Measurements from ENCODE around the gene RYR2.

The RYR2 gene

GRCh38 chr1:237042892-237043576, 1.1 kb downstream of the RYR2 start:
- 1% methylated on average over 55 of the region's 55 CpGs for WGBS, 2 experiments
- H3K27ac ChIP-seq (ENCODE audit: insufficient read depth, low read depth, low read length, poor library complexity, severe bottlenecking), result no peak overlapping the region
- no peaks in the 10 kb centered on the region for H3K9me3 ChIP-seq (ENCODE audit: control insufficient read depth, low read length)
- H3K36me3 ChIP-seq (ENCODE audit: control insufficient read depth, insufficient read depth, low read length), result no peaks in the 10 kb centered on the region
- peaks cover 12% of the 10 kb centered on the region for H3K4me1 ChIP-seq (ENCODE audit: control insufficient read depth, insufficient read depth, low read length)
- peak overlapping the region; percentile 46 for H3K4me3 ChIP-seq (ENCODE audit: insufficient read depth, low read depth, low read length)
- peaks cover 60% of the 10 kb centered on the region for H3K27me3 ChIP-seq (ENCODE audit: control insufficient read depth, insufficient read depth, low read length, poor library complexity, severe bottlenecking)

- H3K4me1 ChIP-seq (ENCODE audit: control insufficient read depth, insufficient read depth, low read length), result peaks cover 12% of the 10 kb centered on the region
- 10 to 14% methylated on average over 13 to 14 of the region's 14 CpGs for WGBS, 2 experiments
- H3K36me3 ChIP-seq (ENCODE audit: control insufficient read depth, insufficient read depth, low read length), result no peaks in the 10 kb centered on the region
- peaks cover 60% of the 10 kb centered on the region for H3K27me3 ChIP-seq (ENCODE audit: control insufficient read depth, insufficient read depth, low read length, poor library complexity, severe bottlenecking)
- H3K4me3 ChIP-seq (ENCODE audit: insufficient read depth, low read depth, low read length), result no peak overlapping the region
- no peak overlapping the region for H3K27ac ChIP-seq (ENCODE audit: insufficient read depth, low read depth, low read length, poor library complexity, severe bottlenecking)
- no peaks in the 10 kb centered on the region for H3K9me3 ChIP-seq (ENCODE audit: control insufficient read depth, low read length)
Observed at GRCh38 chr1:237043846-237044636, 2.1 kb downstream of the RYR2 start.

- 6 to 9% methylated on average over 1 of the region's 3 CpGs for WGBS, 2 experiments
Observed at GRCh38 chr1:237045278-237046016, 3.5 kb downstream of the RYR2 start.

GRCh38 chr1:237048803-237049202, 6.8 kb downstream of the RYR2 start:
- no peaks in the 10 kb centered on the region for H3K9me3 ChIP-seq (ENCODE audit: control insufficient read depth, low read length)
- H3K27me3 ChIP-seq (ENCODE audit: control insufficient read depth, insufficient read depth, low read length, poor library complexity, severe bottlenecking), result peaks cover 25% of the 10 kb centered on the region
- no peak overlapping the region for H3K4me3 ChIP-seq (ENCODE audit: insufficient read depth, low read depth, low read length)
- H3K4me1 ChIP-seq (ENCODE audit: control insufficient read depth, insufficient read depth, low read length), result no peaks in the 10 kb centered on the region
- H3K36me3 ChIP-seq (ENCODE audit: control insufficient read depth, insufficient read depth, low read length), result no peaks in the 10 kb centered on the region
- 93 to 96% methylated on average over 5 of the region's 5 CpGs for WGBS, 2 experiments
- H3K27ac ChIP-seq (ENCODE audit: insufficient read depth, low read depth, low read length, poor library complexity, severe bottlenecking), result no peak overlapping the region

More at GRCh38 chr1:237045278-237046016, 3.5 kb downstream of the RYR2 start:
- no peak overlapping the region for H3K27ac ChIP-seq (ENCODE audit: insufficient read depth, low read depth, low read length, poor library complexity, severe bottlenecking)
- no peaks in the 10 kb centered on the region for H3K9me3 ChIP-seq (ENCODE audit: control insufficient read depth, low read length)
- H3K27me3 ChIP-seq (ENCODE audit: control insufficient read depth, insufficient read depth, low read length, poor library complexity, severe bottlenecking), result peaks cover 57% of the 10 kb centered on the region
- H3K4me3 ChIP-seq (ENCODE audit: insufficient read depth, low read depth, low read length), result no peak overlapping the region
- H3K4me1 ChIP-seq (ENCODE audit: control insufficient read depth, insufficient read depth, low read length), result peaks cover 12% of the 10 kb centered on the region
- H3K36me3 ChIP-seq (ENCODE audit: control insufficient read depth, insufficient read depth, low read length), result no peaks in the 10 kb centered on the region

- H3K9me3 ChIP-seq (ENCODE audit: control insufficient read depth, low read length), result no peaks in the 10 kb centered on the region
- H3K4me1 ChIP-seq (ENCODE audit: control insufficient read depth, insufficient read depth, low read length), result no peaks in the 10 kb centered on the region
- no peak overlapping the region for H3K4me3 ChIP-seq (ENCODE audit: insufficient read depth, low read depth, low read length)
- WGBS, 2 experiments, result 90 to 96% methylated on average over 6 of the region's 6 CpGs
- H3K27ac ChIP-seq (ENCODE audit: insufficient read depth, low read depth, low read length, poor library complexity, severe bottlenecking), result no peak overlapping the region
- H3K36me3 ChIP-seq (ENCODE audit: control insufficient read depth, insufficient read depth, low read length), result no peaks in the 10 kb centered on the region
- H3K27me3 ChIP-seq (ENCODE audit: control insufficient read depth, insufficient read depth, low read length, poor library complexity, severe bottlenecking), result peaks cover 11% of the 10 kb centered on the region
Observed at GRCh38 chr1:237050185-237050584, 8.2 kb downstream of the RYR2 start.

GRCh38 chr1:237050915-237051314, 8.9 kb downstream of the RYR2 start:
- no peaks in the 10 kb centered on the region for H3K36me3 ChIP-seq (ENCODE audit: control insufficient read depth, insufficient read depth, low read length)
- H3K4me3 ChIP-seq (ENCODE audit: insufficient read depth, low read depth, low read length), result no peak overlapping the region
- H3K27me3 ChIP-seq (ENCODE audit: control insufficient read depth, insufficient read depth, low read length, poor library complexity, severe bottlenecking), result peaks cover 7% of the 10 kb centered on the region
- H3K9me3 ChIP-seq (ENCODE audit: control insufficient read depth, low read length), result no peaks in the 10 kb centered on the region
- no peaks in the 10 kb centered on the region for H3K4me1 ChIP-seq (ENCODE audit: control insufficient read depth, insufficient read depth, low read length)
- no peak overlapping the region for H3K27ac ChIP-seq (ENCODE audit: insufficient read depth, low read depth, low read length, poor library complexity, severe bottlenecking)
- WGBS, 2 experiments, result 80 to 92% methylated on average over 2 to 3 of the region's 3 CpGs

- no peak overlapping the region for H3K4me3 ChIP-seq (ENCODE audit: insufficient read depth, low read depth, low read length)
- H3K36me3 ChIP-seq (ENCODE audit: control insufficient read depth, insufficient read depth, low read length), result no peaks in the 10 kb centered on the region
- no peak overlapping the region for H3K27ac ChIP-seq (ENCODE audit: insufficient read depth, low read depth, low read length, poor library complexity, severe bottlenecking)
- H3K4me1 ChIP-seq (ENCODE audit: control insufficient read depth, insufficient read depth, low read length), result no peaks in the 10 kb centered on the region
- WGBS, 2 experiments, result 95% methylated on average over 1 of the region's 2 CpGs; no CpG with 5 or more reads in 1 of the 2 experiments
- no peaks in the 10 kb centered on the region for H3K27me3 ChIP-seq (ENCODE audit: control insufficient read depth, insufficient read depth, low read length, poor library complexity, severe bottlenecking)
- no peaks in the 10 kb centered on the region for H3K9me3 ChIP-seq (ENCODE audit: control insufficient read depth, low read length)
Observed at GRCh38 chr1:237054313-237054712, 12.3 kb downstream of the RYR2 start.

- no peak overlapping the region for H3K27ac ChIP-seq (ENCODE audit: insufficient read depth, low read depth, low read length, poor library complexity, severe bottlenecking)
- no peaks in the 10 kb centered on the region for H3K4me1 ChIP-seq (ENCODE audit: control insufficient read depth, insufficient read depth, low read length)
- WGBS, 2 experiments, result 72 to 85% methylated on average over 5 to 9 of the region's 9 CpGs
- H3K4me3 ChIP-seq (ENCODE audit: insufficient read depth, low read depth, low read length), result no peak overlapping the region
- no peaks in the 10 kb centered on the region for H3K27me3 ChIP-seq (ENCODE audit: control insufficient read depth, insufficient read depth, low read length, poor library complexity, severe bottlenecking)
- no peaks in the 10 kb centered on the region for H3K36me3 ChIP-seq (ENCODE audit: control insufficient read depth, insufficient read depth, low read length)
- H3K9me3 ChIP-seq (ENCODE audit: control insufficient read depth, low read length), result no peaks in the 10 kb centered on the region
Observed at GRCh38 chr1:237058470-237058869, 16.5 kb downstream of the RYR2 start.

- Histone ChIP-seq H3K27me3 (ENCODE audit: control insufficient read depth, insufficient read depth, low read length, poor library complexity, severe bottlenecking) (no peaks in the 10 kb centered on the region), H3K4me1 (ENCODE audit: control insufficient read depth, insufficient read depth, low read length) (no peaks in the 10 kb centered on the region), H3K27ac (ENCODE audit: insufficient read depth, low read depth, low read length, poor library complexity, severe bottlenecking) (no peak overlapping the region), H3K9me3 (ENCODE audit: control insufficient read depth, low read length) (no peaks in the 10 kb centered on the region), H3K4me3 (ENCODE audit: insufficient read depth, low read depth, low read length) (no peak overlapping the region), H3K36me3 (ENCODE audit: control insufficient read depth, insufficient read depth, low read length) (no peaks in the 10 kb centered on the region)
- 91 to 93% methylated on average over 3 of the region's 3 CpGs for WGBS, 2 experiments
Observed at GRCh38 chr1:237059244-237059643, 17.3 kb downstream of the RYR2 start.

GRCh38 chr1:237062976-237063375, 21.0 kb downstream of the RYR2 start:
- H3K9me3 ChIP-seq (ENCODE audit: control insufficient read depth, low read length), result no peaks in the 10 kb centered on the region
- H3K4me1 ChIP-seq (ENCODE audit: control insufficient read depth, insufficient read depth, low read length), result no peaks in the 10 kb centered on the region
- H3K36me3 ChIP-seq (ENCODE audit: control insufficient read depth, insufficient read depth, low read length), result no peaks in the 10 kb centered on the region
- H3K27me3 ChIP-seq (ENCODE audit: control insufficient read depth, insufficient read depth, low read length, poor library complexity, severe bottlenecking), result no peaks in the 10 kb centered on the region
- no peak overlapping the region for H3K27ac ChIP-seq (ENCODE audit: insufficient read depth, low read depth, low read length, poor library complexity, severe bottlenecking)
- no peak overlapping the region for H3K4me3 ChIP-seq (ENCODE audit: insufficient read depth, low read depth, low read length)
